GM21390 (cell line): ENCODE data around the gene PROKR1.
"Not testable (repeated sequence)": the region's sequence is repeated elsewhere in the genome, so short reads cannot be mapped to it uniquely, and the experiment has no call there.

Source experiments
- ATAC-seq: cut with Tn5 transposase; IDR thresholded peaks from one replicate; pipeline ENCODE4 v1.9.1; 2021; ENCODE audit not compliant: unreplicated experiment

The PROKR1 gene

GRCh38 chr2:68643011-68643873, at the start of gene PROKR1:
TSS of gene PROKR1 (plus strand) at chr2:68643579. CDS start at chr2:68645822, 2,243 bp downstream.
- ATAC-seq = no peak

DNA sequence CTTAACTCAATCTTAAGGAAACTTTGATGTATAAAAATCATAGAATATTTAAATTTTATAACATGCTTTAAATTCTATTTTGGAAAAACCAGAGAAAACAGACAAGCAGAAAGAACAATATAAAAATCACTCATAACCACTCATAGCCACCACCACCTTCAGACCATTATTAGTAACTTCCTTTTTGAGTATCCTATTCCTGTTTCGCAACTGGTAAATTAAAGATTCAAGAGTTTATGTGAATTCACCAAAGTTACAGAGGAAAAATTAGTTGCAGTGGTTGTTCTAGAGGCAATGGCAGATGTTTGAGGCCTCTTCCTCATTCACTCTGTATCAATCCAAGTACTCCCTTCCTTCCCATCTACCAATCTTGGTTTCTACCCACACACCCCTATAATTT, 49.3 kb upstream of the PROKR1 start:
- no peak for ATAC-seq

- peak; percentile 61 for ATAC-seq
Measured at GRCh38 chr2:68594674-68595492, 48.5 kb upstream of the PROKR1 start.

- ATAC-seq = not testable (repeated sequence)
Measured at GRCh38 chr2:68595493-68595785, 47.9 kb upstream of the PROKR1 start.

DNA sequence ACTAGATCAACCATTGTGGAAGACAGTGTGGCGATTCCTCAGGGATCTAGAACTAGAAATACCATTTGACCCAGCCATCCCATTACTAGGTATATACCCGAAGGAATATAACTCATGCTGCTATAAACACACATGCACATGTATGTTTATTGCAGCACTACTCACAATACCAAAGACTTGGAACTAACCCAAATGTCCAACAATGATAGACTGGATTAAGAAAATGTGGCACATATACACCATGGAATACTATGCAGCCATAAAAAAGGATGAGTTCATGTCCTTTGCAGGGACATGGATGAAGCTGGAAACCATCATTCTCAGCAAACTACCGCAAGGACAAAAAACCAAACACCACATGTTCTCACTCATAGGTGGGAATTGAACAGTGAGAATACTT, 42.9 kb upstream of the PROKR1 start:
- not testable (repeated sequence) for ATAC-seq

DNA sequence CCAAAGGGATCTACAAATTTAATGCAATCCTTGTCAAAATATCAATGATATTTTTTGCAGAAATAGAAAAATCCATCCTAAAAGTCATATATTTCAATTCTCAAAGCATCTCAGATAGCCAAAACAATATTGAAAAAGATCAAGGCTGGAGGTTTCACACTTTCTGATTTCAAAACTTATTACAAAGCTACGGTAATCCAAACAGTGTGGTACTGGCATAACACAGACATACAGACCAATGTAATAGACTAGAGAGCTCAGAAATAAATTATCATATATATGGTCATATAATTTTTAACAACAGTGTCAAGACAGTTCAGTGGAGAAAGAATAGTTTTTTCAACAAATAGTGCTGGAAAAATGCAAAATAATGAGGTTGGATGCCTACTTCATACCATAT, 40.3 kb upstream of the PROKR1 start:
- no peak for ATAC-seq

DNA sequence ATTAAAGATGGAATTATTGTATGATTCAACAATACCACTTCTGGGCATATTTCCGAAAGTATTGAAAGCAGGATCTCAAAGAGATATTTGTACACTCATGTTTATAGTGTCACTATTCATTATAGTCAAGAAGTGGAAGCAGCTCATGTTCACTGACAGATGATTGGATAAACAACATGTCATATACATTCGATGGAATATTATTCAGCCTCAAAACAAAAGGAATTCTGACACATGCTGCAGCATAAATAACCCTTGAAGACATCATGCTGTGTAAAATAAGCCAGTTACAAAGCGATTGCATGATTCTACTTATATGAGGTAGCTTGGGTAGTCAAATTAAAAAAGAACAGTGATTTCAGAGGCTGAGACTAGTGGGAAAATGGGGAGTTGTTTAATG, 39.3 kb upstream of the PROKR1 start:
- no peak for ATAC-seq

DNA sequence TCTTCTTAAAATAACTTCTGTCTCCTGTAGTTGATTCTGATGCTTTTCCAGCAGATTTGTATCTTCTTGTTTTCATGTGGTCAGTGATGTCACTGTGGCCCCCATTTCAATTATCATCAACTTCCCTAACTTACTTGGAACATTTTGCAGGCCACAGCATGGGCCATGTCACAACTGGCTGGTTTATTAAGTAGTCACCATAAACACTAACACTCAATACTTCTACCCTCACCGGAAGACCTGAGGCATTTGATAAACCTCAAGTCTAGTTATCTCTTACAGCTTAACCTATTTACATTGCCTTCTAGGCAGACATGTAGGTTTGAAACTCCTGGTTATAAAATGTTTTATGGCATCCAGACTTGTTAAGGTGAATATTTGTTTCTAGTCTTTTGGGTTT, 37.4 kb upstream of the PROKR1 start:
- ATAC-seq = no peak

DNA sequence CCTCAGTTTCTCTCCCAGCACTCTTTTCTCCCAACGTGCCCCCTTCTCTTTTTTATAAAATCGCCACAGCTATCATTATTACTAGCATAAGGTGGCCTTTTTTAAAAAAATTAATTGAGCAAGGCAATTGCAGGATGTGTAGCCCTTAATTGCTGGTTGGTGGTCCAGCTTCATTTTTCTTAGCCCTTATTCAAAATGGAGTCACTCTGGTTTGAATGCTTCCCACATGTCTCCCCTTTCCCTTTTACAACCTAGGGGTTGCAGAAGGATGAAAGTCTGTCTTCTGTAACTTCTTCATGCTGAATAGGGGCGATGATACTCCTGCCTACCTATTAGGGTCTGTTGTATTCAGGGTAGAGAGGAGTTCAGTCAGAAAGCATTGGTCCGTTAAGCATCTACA, 36.6 kb upstream of the PROKR1 start:
- no peak for ATAC-seq

GRCh38 chr2:68607837-68608236, 35.5 kb upstream of the PROKR1 start:
- ATAC-seq = no peak

- ATAC-seq = no peak
Measured at GRCh38 chr2:68612765-68613519, 30.4 kb upstream of the PROKR1 start.

- ATAC-seq = no peak
Measured at GRCh38 chr2:68620772-68621171, 22.6 kb upstream of the PROKR1 start.

- no peak for ATAC-seq
Measured at GRCh38 chr2:68623820-68624219, 19.6 kb upstream of the PROKR1 start.

DNA sequence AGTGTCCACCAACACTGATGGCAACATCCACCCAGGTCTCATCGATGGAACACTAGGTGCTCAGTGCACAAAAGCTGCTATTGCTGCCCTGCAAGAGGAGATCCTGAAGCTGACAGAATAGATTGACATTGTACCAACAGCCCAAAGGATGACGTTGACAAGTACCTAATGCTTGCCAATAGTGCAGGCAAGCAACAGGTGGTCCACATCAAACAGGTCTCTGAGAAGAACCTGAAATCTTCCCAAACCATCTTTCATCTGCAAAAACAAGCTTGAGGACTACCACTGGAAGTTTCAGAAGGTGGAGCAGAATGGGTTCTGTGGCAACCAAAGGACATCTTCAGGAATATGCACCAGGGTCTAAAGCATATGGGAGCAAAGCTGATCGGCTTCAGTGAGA, 15.8 kb upstream of the PROKR1 start:
- ATAC-seq = no peak

DNA sequence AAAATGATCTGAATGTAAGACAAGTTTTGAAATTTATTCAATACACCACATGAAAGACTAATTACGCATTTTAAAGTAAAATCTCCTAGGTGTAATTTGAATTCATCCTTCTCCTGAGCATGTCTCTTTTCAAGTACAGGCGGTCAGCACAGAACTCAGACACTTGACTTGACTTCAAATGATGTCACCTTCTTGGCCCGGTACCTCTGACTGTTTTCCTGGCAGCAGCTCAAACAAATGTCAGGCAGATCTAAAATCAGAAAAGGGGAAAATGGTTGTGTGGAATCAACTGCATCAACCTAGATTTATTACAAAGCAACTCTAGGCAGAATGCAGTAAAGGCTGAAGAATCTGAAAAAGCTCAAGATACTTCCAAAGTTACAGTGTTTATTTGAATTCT, 11.4 kb upstream of the PROKR1 start:
- no peak for ATAC-seq

DNA sequence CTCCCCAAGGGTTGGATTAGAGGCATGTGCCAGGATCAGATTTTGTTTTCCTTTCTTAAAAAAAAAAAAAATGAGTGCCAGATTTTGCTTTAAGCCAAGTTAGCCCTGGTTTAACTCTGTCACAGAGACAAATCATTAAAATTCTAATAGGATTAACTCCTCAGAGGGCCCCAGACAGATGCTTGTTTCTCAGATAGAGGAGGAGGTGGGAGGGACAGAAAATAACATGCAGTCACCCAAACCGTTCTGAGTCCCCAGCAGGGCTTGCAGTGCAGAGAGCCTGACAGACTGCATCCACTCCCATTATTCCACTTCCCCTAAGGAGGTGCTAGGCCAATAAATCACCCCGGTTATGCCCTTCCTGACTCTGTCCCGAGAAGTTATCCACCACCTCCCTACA, 6.3 kb upstream of the PROKR1 start:
- no peak for ATAC-seq

DNA sequence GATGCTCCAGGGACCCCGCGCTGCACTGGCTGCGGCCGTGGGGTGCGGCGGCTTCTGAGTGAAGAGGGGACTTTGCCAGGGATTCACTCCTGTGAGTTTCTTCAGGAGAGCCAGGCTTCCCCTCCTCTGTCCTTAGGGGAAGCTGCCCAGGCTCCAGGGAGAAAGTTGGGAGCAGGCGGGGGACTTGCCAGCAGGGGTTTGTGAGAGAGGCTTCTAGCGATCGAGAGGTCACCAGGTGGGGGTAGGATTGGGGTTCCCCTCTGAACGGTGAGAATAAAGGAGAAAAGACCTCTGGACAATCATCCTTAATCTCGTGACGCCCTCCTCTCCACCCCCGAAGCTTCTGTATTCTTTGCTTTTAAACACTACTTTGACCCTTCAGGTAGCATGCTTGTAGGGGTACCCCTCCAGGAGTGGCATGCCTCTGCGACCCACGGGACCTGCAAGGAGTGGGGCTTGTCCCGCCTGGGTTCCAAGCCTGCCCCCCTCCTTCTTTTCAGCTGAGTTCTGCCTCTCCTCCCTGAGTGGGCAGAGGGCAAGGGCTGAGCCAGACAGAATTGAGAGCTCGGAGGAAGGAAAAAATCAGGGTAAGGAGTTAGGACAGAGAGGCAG, 601 bp downstream of the PROKR1 start:
- ATAC-seq = no peak

DNA sequence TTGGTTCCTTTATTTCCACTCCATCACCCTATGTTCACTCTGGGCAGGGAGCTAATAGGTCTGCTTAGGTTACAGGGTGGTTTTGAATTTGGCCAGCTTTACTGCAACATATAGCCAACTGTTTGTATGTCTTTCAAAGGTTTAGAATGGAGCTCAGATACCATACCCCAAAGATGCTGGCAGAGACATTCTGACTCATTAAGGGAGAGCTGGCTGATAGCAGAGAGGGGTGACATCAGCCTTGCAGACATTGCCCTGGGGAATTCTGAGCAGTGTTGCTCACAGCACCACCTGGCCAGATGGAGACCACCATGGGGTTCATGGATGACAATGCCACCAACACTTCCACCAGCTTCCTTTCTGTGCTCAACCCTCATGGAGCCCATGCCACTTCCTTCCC, 2.1 kb downstream of the PROKR1 start:
- no peak for ATAC-seq

GRCh38 chr2:68646303-68646702, 2.9 kb downstream of the PROKR1 start:
- no peak for ATAC-seq

DNA sequence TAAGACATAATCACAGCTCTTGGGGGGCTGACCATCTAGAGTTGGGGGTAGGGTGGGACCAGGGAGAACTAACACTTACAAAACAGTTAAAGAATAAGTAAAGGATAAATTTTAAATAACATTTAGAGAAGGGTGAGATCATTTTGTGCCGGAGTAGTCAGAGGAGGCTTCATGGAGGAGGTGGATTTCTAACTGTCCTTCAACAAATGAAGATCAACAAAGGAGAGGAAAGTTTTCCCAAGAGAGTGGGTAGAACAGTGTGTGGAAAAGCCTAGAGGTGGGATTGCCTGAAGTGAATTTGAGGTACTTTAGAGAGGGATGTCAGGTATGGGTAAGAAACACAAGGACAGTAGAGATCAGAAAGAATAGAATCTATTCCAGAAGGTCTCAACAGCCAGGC, 7.3 kb downstream of the PROKR1 start:
- ATAC-seq = no peak

- no peak for ATAC-seq
Measured at GRCh38 chr2:68653034-68653433, 9.7 kb downstream of the PROKR1 start.
